Colon (tissue), 2 donors: ENCODE data around the gene ALB.

Experiments used
- FAIRE-seq: peaks from 2 replicates; lab custom pipeline; 2012; peaks lifted over from hg19 to GRCh38; lab: Jason Lieb, UNC
- donor health status: control.
- donor health status: control.

ALB gene

GRCh38 chr4:73431813-73432168 is 27.7 kb downstream of the ALB start:
- no peak for FAIRE-seq

DNA sequence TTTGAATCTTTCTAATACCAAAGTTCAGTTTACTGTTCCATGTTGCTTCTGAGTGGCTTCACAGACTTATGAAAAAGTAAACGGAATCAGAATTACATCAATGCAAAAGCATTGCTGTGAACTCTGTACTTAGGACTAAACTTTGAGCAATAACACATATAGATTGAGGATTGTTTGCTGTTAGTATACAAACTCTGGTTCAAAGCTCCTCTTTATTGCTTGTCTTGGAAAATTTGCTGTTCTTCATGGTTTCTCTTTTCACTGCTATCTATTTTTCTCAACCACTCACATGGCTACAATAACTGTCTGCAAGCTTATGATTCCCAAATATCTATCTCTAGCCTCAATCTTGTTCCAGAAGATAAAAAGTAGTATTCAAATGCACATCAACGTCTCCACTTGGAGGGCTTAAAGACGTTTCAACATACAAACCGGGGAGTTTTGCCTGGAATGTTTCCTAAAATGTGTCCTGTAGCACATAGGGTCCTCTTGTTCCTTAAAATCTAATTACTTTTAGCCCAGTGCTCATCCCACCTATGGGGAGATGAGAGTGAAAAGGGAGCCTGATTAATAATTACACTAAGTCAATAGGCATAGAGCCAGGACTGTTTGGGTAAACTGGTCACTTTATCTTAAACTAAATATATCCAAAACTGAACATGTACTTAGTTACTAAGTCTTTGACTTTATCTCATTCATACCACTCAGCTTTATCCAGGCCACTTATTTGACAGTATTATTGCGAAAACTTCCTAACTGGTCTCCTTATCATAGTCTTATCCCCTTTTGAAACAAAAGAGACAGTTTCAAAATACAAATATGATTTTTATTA is 28.3 kb downstream of the ALB start:
- no peak for FAIRE-seq

GRCh38 chr4:73433140-73433539 is 29.1 kb downstream of the ALB start:
- no peak for FAIRE-seq

- no peak for FAIRE-seq
Observed at GRCh38 chr4:73434311-73434710, 30.2 kb downstream of the ALB start.

DNA sequence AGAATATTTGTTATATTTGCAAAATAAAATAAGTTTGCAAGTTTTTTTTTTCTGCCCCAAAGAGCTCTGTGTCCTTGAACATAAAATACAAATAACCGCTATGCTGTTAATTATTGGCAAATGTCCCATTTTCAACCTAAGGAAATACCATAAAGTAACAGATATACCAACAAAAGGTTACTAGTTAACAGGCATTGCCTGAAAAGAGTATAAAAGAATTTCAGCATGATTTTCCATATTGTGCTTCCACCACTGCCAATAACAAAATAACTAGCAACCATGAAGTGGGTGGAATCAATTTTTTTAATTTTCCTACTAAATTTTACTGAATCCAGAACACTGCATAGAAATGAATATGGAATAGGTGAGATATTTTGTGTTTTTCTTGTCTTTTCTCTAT is 31.9 kb downstream of the ALB start, which contains the start of gene AFP:
Gene AFP, plus strand, starts transcription at position 238 of the 400 bp plus-strand sequence. Its CDS starts 42 bp downstream, at position 280.
- FAIRE-seq: no peak

GRCh38 chr4:73436674-73437557 is 32.8 kb downstream of the ALB start:
- no peak for FAIRE-seq

GRCh38 chr4:73437558-73437956 is 33.5 kb downstream of the ALB start:
- FAIRE-seq: no peak

- FAIRE-seq: no peak
Observed at GRCh38 chr4:73438048-73438447, 34.0 kb downstream of the ALB start.

DNA sequence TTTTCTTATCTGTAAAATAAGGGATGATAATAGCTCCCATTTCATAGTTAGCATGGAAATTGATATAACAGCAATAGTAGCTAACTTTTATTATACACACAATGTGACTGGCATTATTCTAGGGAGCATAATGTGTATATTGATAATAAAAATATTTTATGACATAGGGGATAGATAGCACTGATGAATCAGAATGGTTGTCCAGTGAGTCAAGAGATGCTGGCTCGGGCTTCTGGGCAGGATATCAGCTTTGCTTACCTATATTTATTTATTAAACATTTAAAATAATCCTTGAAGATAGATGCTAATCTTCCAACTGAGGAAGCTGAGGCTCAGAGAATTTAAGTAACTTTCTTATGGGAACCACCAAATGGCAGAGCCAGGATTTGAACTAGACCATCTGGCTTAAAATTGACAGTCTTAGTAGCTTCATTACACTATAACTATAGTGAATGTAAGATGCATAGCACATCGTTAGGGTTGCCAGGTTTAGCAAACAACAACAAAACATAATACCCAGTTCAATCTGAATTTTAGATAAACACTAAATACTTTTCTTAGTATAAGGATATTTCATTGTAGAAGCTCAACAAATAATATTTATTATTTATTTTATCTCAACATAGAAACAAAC is 34.6 kb downstream of the ALB start:
- FAIRE-seq: no peak

- FAIRE-seq: no peak
Observed at GRCh38 chr4:73439445-73439844, 35.4 kb downstream of the ALB start.

DNA sequence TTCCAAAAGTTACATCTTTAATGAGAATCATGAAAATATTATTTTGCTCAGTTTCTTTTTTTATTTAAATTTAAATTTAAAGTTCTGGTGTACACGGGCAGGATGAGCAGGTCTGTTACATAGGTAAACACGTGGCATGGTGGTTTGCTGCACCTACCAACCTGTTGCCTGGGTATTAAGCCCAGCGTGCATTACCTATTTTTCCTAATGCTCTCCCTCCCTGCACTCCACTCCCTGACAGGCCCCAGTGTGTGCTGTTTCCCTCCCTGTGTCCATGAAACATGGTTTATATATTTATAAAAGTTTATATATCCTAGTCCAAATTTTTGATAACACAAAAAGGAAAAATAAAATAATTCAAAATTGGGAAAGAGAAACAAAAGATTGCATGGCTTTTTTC is 35.9 kb downstream of the ALB start:
- FAIRE-seq: no peak

GRCh38 chr4:73440653-73441052 is 36.6 kb downstream of the ALB start:
- no peak for FAIRE-seq

DNA sequence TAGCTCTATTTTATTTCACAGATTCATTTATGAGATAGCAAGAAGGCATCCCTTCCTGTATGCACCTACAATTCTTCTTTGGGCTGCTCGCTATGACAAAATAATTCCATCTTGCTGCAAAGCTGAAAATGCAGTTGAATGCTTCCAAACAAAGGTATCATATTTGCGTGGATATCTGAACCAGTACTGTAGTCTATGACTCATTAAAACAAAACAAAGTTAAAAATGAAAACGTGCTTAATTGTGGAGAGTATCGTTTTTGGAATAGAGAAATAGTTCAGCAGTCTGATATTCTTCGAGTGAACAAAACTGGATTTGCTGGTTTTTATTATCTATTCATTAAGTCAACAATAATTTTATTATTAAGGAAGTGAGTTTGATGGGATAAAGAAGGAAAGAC is 38.2 kb downstream of the ALB start:
- FAIRE-seq: no peak

GRCh38 chr4:73443224-73443623 is 39.1 kb downstream of the ALB start:
- no peak for FAIRE-seq

- FAIRE-seq: no peak
Observed at GRCh38 chr4:73445383-73446335, 41.6 kb downstream of the ALB start.

GRCh38 chr4:73446336-73446938 is 42.4 kb downstream of the ALB start:
- FAIRE-seq: no peak

- no peak for FAIRE-seq
Observed at GRCh38 chr4:73447671-73448070, 43.6 kb downstream of the ALB start.

DNA sequence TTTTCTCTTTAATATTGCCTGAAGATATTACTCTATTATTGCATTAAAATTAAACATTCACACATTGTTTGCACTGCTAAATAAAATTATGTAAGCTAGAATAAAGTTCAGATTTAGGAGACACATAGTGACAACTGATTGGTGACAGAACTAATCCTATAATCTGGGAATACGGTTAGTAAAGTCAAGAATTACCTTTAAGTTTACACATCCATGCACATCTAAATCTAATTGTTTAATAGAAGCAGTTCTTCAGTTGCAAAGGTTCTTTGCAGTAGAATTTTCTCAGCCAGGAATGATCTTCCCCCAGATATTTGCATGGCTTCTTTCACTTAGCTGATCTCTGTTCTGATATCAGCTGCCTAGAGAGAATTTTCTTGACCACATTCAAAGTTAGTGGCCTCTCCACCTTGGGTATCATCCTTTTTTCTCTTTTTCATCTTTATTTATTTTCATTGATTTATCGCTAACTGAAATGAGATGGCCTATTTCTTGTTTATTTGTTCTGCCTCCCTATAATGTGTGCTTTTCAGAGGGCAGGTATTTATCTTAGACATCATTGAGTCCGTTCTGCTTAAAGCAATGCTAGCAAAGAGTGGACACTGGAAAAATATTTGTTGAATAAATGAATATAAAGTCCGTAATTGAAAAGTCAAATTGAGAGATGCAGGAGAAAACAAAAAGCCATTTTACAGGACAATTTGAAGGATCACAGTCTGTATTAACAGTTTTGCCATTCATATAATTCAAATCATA is 44.5 kb downstream of the ALB start:
- FAIRE-seq: no peak

GRCh38 chr4:73450398-73451004 is 46.4 kb downstream of the ALB start:
- no peak for FAIRE-seq

DNA sequence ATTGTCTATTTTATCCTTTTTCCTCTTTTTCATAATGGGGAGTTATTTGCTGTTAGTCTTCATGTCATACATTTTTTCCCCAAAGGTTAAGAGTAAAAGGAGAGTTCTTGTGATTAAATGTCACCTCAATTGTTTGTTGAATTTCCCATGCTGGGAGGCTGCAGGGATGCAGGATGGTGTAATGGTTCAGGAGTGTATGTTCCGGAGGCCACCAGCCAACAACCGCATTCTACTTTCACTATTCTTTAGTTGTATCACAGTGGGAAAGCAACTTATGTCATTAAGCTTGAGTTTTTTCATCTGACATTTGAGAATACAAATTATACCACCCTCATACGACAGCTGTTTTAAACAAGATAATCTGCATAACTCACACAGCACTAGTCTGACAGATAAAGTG is 47.3 kb downstream of the ALB start:
- FAIRE-seq: no peak
